ENCODE results near the gene HECTD1. TPM values are rescaled to one million over a fixed set of nuclear protein-coding genes. Genes with fewer than 3 reads are reported as not detected.

The HECTD1 gene
- total RNA-seq, 1 experiment from 2014 or later, result 76.3 TPM

Other genes starting within 250 kb of the HECTD1 start
- 13.1 and 23.7 TPM in 2 replicates for gene AP4S1, start 182.1 kb downstream of the HECTD1 start, total RNA-seq (2014; rRNA removed; shearing (Covaris generic); ENCODE audit: low replicate concordance)
- 37.3 and 42.6 TPM in 2 replicates for gene STRN3, start 181.4 kb downstream of the HECTD1 start, total RNA-seq (2014; rRNA removed; shearing (Covaris generic); ENCODE audit: low replicate concordance)
- 8.9 and 39.6 TPM in 2 replicates for gene HEATR5A, start 212.8 kb upstream of the HECTD1 start, total RNA-seq (2014; rRNA removed; shearing (Covaris generic); ENCODE audit: low replicate concordance)
- gene DTD2, start 249.7 kb upstream of the HECTD1 start, total RNA-seq (2014; rRNA removed; shearing (Covaris generic); ENCODE audit: low replicate concordance), result 21.2 and 40.4 TPM in 2 replicates